ENCODE data around the gene MAP7D1.

MAP7D1 gene

GRCh38 chr1:36134505-36135329, 21.2 kb upstream of the MAP7D1 start:
- TF ChIP-seq CTCF (IDR thresholded peaks at IDR 0.05; ENCODE audit: insufficient read depth, low read depth, low read length, missing control alignments), result peak; percentile 36
- no peak overlapping the region for H3K4me3 ChIP-seq (ENCODE audit: low read length)
- DNase-seq (ENCODE audit: low read depth), result peak; percentile 95

GRCh38 chr1:36135330-36135667, 20.7 kb upstream of the MAP7D1 start:
- DNase-seq (ENCODE audit: low read depth), result no peak
- no peak for TF ChIP-seq CTCF (IDR thresholded peaks at IDR 0.05; ENCODE audit: insufficient read depth, low read depth, low read length, missing control alignments)
- H3K4me3 ChIP-seq (ENCODE audit: low read length), result no peak overlapping the region

- TF ChIP-seq CTCF (IDR thresholded peaks at IDR 0.05; ENCODE audit: insufficient read depth, low read depth, low read length, missing control alignments), result no peak
- DNase-seq (ENCODE audit: low read depth), result no peak
Measured at GRCh38 chr1:36135796-36136195, 20.2 kb upstream of the MAP7D1 start.

GRCh38 chr1:36136535-36136934, 19.4 kb upstream of the MAP7D1 start:
- DNase-seq (ENCODE audit: low read depth), result peak; percentile 86
- H3K4me3 ChIP-seq (ENCODE audit: low read length), result no peak overlapping the region
- no peak for TF ChIP-seq CTCF (IDR thresholded peaks at IDR 0.05; ENCODE audit: insufficient read depth, low read depth, low read length, missing control alignments)

More at GRCh38 chr1:36135796-36136195, 20.2 kb upstream of the MAP7D1 start:
- no peak overlapping the region for H3K4me3 ChIP-seq (ENCODE audit: low read length)

- TF ChIP-seq CTCF (IDR thresholded peaks at IDR 0.05; ENCODE audit: insufficient read depth, low read depth, low read length, missing control alignments), result no peak
- H3K4me3 ChIP-seq (ENCODE audit: low read length), result no peak overlapping the region
- DNase-seq (ENCODE audit: low read depth), result no peak
Measured at GRCh38 chr1:36137226-36137625, 18.7 kb upstream of the MAP7D1 start.

GRCh38 chr1:36137776-36138175, 18.2 kb upstream of the MAP7D1 start:
- no peak for DNase-seq (ENCODE audit: low read depth)
- H3K4me3 ChIP-seq (ENCODE audit: low read length), result no peak overlapping the region
- TF ChIP-seq CTCF (IDR thresholded peaks at IDR 0.05; ENCODE audit: insufficient read depth, low read depth, low read length, missing control alignments), result no peak

- DNase-seq (ENCODE audit: low read depth), result no peak
- no peak overlapping the region for H3K4me3 ChIP-seq (ENCODE audit: low read length)
- TF ChIP-seq CTCF (IDR thresholded peaks at IDR 0.05; ENCODE audit: insufficient read depth, low read depth, low read length, missing control alignments), result no peak
Measured at GRCh38 chr1:36139521-36139920, 16.4 kb upstream of the MAP7D1 start.
